HEK293 (cell line): ENCODE data around the gene AKR7A3.

Experiments used
- CTCF ChIA-PET: fragments of 350-600 bp; formaldehyde crosslinking; extraction: SDS; loops from one replicate; lab custom pipeline; 2021; ENCODE audit warnings: antibody characterized with exemption; lab: Yijun Ruan, JAX
- POLR2A ChIA-PET: fragments of 300-600 bp; formaldehyde crosslinking; extraction: SDS; loops from one replicate; lab custom pipeline; 2020; ENCODE audit warnings: antibody characterized with exemption, inconsistent platforms; lab: Yijun Ruan, JAX
- H3K27ac ChIP-seq: fragments of 200-500 bp; sonication (Bioruptor generic); 2 replicates; pipeline ENCODE4 v1.5.1; 2014; ENCODE audit warnings: low read depth, low read length, control low read depth, inconsistent platforms; ENCODE audit errors: extremely low read depth
- H3K36me3 ChIP-seq, 2 experiments: fragments of 200-500 bp in 1 of 2; sonication (Bioruptor generic) in 1 of 2; 1 replicate in 1 of 2; 2 replicates in 1 of 2; pipeline ENCODE4 v1.5.1; 2014 to 2017; ENCODE audit warnings: inconsistent platforms in 2 of 2, low read length in 2 of 2; ENCODE audit not compliant: control insufficient read depth in 2 of 2, insufficient read depth in 1 of 2
- H3K4me1 ChIP-seq: fragments of 200-500 bp; sonication (Bioruptor generic); 2 replicates; pipeline ENCODE4 v1.5.1; 2014; ENCODE audit warnings: mild to moderate bottlenecking, low read length, inconsistent platforms; ENCODE audit not compliant: control insufficient read depth, insufficient read depth
- H3K4me3 ChIP-seq: 2 replicates; pipeline ENCODE4 v1.5.1; 2011; ENCODE audit warnings: low read depth, mild to moderate bottlenecking, control low read depth, low read length, moderate library complexity
- H3K9me3 ChIP-seq: fragments of 200-500 bp; sonication (Bioruptor generic); 2 replicates; pipeline ENCODE4 v1.5.1; 2014; ENCODE audit warnings: low read depth, low read length, inconsistent platforms; ENCODE audit not compliant: control insufficient read depth, insufficient read depth
- BCL11A ChIP-seq: fragments of 450-650 bp; formaldehyde crosslinking; IDR thresholded peaks from 2 replicates; pipeline ENCODE4 v1.5.1; 2016; ENCODE audit warnings: low read depth, missing biosample characterization, missing genetic modification characterization
- GLI4 ChIP-seq: fragments of 450-650 bp; formaldehyde crosslinking; IDR thresholded peaks from 2 replicates; pipeline ENCODE4 v1.5.1; 2016; ENCODE audit warnings: missing biosample characterization, missing genetic modification characterization
- MEIS1 ChIP-seq: sonication (generic); formaldehyde crosslinking; IDR thresholded peaks from 2 replicates; pipeline ENCODE4 v1.8.1; 2022; ENCODE audit warnings: missing genetic modification reagents, mild to moderate bottlenecking, borderline replicate concordance
- PRDM4 ChIP-seq: fragments of 450-650 bp; formaldehyde crosslinking; IDR thresholded peaks from 2 replicates; pipeline ENCODE4 v1.5.1; 2017; ENCODE audit warnings: missing biosample characterization, missing genetic modification characterization
- SCRT2 ChIP-seq: fragments of 450-650 bp; formaldehyde crosslinking; IDR thresholded peaks from 2 replicates; pipeline ENCODE4 v1.5.1; 2016; ENCODE audit warnings: missing biosample characterization, missing genetic modification characterization
- ZFP41 ChIP-seq: fragments of 450-650 bp; formaldehyde crosslinking; IDR thresholded peaks from 2 replicates; pipeline ENCODE4 v1.5.1; 2016; ENCODE audit warnings: missing biosample characterization, missing genetic modification characterization, borderline replicate concordance
- ZNF157 ChIP-seq: fragments of 450-650 bp; formaldehyde crosslinking; IDR thresholded peaks from 2 replicates; pipeline ENCODE4 v1.5.1; 2016; ENCODE audit warnings: missing biosample characterization, missing genetic modification characterization
- ZNF24 ChIP-seq: fragments of 450-650 bp; formaldehyde crosslinking; IDR thresholded peaks from 2 replicates; pipeline ENCODE4 v1.5.1; 2016; ENCODE audit warnings: missing biosample characterization, missing genetic modification characterization
- ZNF266 ChIP-seq: fragments of 450-650 bp; formaldehyde crosslinking; IDR thresholded peaks from 2 replicates; pipeline ENCODE4 v1.5.1; 2016; ENCODE audit warnings: missing biosample characterization, missing genetic modification characterization, low read depth
- ZNF404 ChIP-seq: fragments of 450-650 bp; formaldehyde crosslinking; IDR thresholded peaks from 2 replicates; pipeline ENCODE4 v1.5.1; 2017; ENCODE audit warnings: missing biosample characterization, missing genetic modification characterization
- ZNF654 ChIP-seq: fragments of 450-650 bp; formaldehyde crosslinking; IDR thresholded peaks from 2 replicates; pipeline ENCODE4 v1.5.1; 2016; ENCODE audit warnings: low read depth, missing biosample characterization, missing genetic modification characterization
- ZNF660 ChIP-seq: fragments of 450-650 bp; IDR thresholded peaks from 2 replicates; pipeline ENCODE4 v1.5.1; 2018; ENCODE audit warnings: missing biosample characterization, mild to moderate bottlenecking, missing genetic modification characterization
- ZNF664 ChIP-seq: fragments of 450-650 bp; formaldehyde crosslinking; IDR thresholded peaks from 2 replicates; pipeline ENCODE4 v1.5.1; 2016; ENCODE audit warnings: missing biosample characterization, missing genetic modification characterization
- ZNF776 ChIP-seq: fragments of 450-650 bp; formaldehyde crosslinking; IDR thresholded peaks from 2 replicates; pipeline ENCODE4 v1.5.0; 2017; ENCODE audit warnings: missing biosample characterization, missing genetic modification characterization, borderline replicate concordance
- TF ChIP-seq, protein P1 (sequence below): fragments of 450-650 bp; formaldehyde crosslinking; IDR thresholded peaks from 2 replicates; pipeline ENCODE4 v1.5.1; 2016; ENCODE audit warnings: missing biosample characterization, missing genetic modification characterization
- TF ChIP-seq, protein P2 (sequence below): fragments of 450-650 bp; formaldehyde crosslinking; IDR thresholded peaks from 2 replicates; pipeline ENCODE4 v1.5.1; 2016; ENCODE audit warnings: missing biosample characterization, missing genetic modification characterization

The AKR7A3 gene

GRCh38 chr1:19251305-19252196 is 37.0 kb downstream of the AKR7A3 start, which contains the start of the genes EMC1 and MRTO4 (continued):
- peak; percentile 47; the same call in 1 of the 2 replicates for TF ChIP-seq PRDM4 (tag by site-specific recombination)
- no peak for TF ChIP-seq MEIS1 (CRISPR knock-in tag)
- TF ChIP-seq ZNF157 (tag by site-specific recombination), result no peak
- TF ChIP-seq ZNF664 (tag by site-specific recombination), result no peak

GRCh38 chr1:19250629-19251304 is 37.8 kb downstream of the AKR7A3 start:
- peaks cover 0 to 48% of the 10 kb centered on the region in 2 experiments; a peak in 2 of 3 replicates for H3K36me3 ChIP-seq
- CTCF ChIA-PET, result interaction anchor here (1.0 to 2.1 kb wide), 3 partner anchors 10 to 411 kb away, joined by 4 to 12 read pairs (median 6); no protein-coding TSS in a partner anchor
- H3K27ac ChIP-seq, result peak overlapping the region; percentile 98; the same call in 1 of the 2 replicates

GRCh38 chr1:19240673-19241538 is 47.7 kb downstream of the AKR7A3 start:
- CTCF ChIA-PET, result interaction anchor here (0.5 to 3.6 kb wide), 19 partner anchors 9 to 420 kb away, joined by 3 to 14 read pairs (median 3); partner anchors contain the start of genes EMC1 and MRTO4
- H3K36me3 ChIP-seq, result peaks cover 22 to 93% of the 10 kb centered on the region in 2 experiments
- no peaks in the 10 kb centered on the region for H3K4me1 ChIP-seq
- 0 out of 2 replicates have a peak, but pooled peaks have one; percentile 23 for TF ChIP-seq SCRT2 (tag by site-specific recombination)
- no peak for TF ChIP-seq BCL11A (tag by site-specific recombination)
- TF ChIP-seq ZNF404 (tag by site-specific recombination), result no peak
- peak; percentile 65 for TF ChIP-seq ZNF654
- TF ChIP-seq ZNF660 (tag by site-specific recombination), result peak; percentile 43; the same call in 1 of the 2 replicates
- no peak for TF ChIP-seq ZNF776 (tag by site-specific recombination)
- TF ChIP-seq ZNF266 (tag by site-specific recombination), result no peak
- TF ChIP-seq GLI4, result no peak
- TF ChIP-seq, protein P1, sequence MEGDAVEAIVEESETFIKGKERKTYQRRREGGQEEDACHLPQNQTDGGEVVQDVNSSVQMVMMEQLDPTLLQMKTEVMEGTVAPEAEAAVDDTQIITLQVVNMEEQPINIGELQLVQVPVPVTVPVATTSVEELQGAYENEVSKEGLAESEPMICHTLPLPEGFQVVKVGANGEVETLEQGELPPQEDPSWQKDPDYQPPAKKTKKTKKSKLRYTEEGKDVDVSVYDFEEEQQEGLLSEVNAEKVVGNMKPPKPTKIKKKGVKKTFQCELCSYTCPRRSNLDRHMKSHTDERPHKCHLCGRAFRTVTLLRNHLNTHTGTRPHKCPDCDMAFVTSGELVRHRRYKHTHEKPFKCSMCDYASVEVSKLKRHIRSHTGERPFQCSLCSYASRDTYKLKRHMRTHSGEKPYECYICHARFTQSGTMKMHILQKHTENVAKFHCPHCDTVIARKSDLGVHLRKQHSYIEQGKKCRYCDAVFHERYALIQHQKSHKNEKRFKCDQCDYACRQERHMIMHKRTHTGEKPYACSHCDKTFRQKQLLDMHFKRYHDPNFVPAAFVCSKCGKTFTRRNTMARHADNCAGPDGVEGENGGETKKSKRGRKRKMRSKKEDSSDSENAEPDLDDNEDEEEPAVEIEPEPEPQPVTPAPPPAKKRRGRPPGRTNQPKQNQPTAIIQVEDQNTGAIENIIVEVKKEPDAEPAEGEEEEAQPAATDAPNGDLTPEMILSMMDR (tag by site-specific recombination), result peak; percentile 78
- POLR2A ChIA-PET, result interaction anchor here (1.3 to 2.1 kb wide), 2 partner anchors 10 to 411 kb away, joined by 3 to 11 read pairs; partner anchors contain the start of genes EMC1 and MRTO4
- H3K27ac ChIP-seq, result no peak overlapping the region
- H3K9me3 ChIP-seq, result no peaks in the 10 kb centered on the region
- no peak overlapping the region for H3K4me3 ChIP-seq

More at GRCh38 chr1:19250629-19251304, 37.8 kb downstream of the AKR7A3 start:
- no peak for TF ChIP-seq ZFP41 (tag by site-specific recombination)
- peak; percentile 68; the same call in 1 of the 2 replicates for TF ChIP-seq ZNF24 (tag by site-specific recombination)
- TF ChIP-seq, protein P2, sequence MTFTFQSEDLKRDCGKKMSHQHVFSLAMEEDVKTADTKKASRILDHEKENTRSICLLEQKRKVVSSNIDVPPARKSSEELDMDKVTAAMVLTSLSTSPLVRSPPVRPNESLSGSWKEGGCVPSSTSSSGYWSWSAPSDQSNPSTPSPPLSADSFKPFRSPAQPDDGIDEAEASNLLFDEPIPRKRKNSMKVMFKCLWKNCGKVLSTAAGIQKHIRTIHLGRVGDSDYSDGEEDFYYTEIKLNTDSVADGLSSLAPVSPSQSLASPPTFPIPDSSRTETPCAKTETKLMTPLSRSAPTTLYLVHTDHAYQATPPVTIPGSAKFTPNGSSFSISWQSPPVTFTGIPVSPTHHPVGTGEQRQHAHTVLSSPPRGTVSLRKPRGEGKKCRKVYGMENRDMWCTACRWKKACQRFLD, result no peak
- no peak for TF ChIP-seq GLI4
- H3K4me1 ChIP-seq, result no peaks in the 10 kb centered on the region
- H3K9me3 ChIP-seq, result no peaks in the 10 kb centered on the region
- H3K4me3 ChIP-seq, result peak overlapping the region; percentile 96
- POLR2A ChIA-PET, result interaction anchor here (1.0 to 2.2 kb wide), 8 partner anchors 9 to 66 kb away, joined by 3 to 11 read pairs (median 6); partner anchors contain the start of genes AKR7A2, SLC66A1 and UBR4
